Cardiac muscle cell (in vitro differentiated cells and primary cell): ENCODE results near the gene ACSF2. TPM values are rescaled to one million over a fixed set of nuclear protein-coding genes. Genes with fewer than 3 reads are reported as not detected.
A peak's percentile ranks its signal among the peaks of the same experiment; 100 is the strongest.

ENCODE experiments used
- DNase-seq, 2 donors: peaks; one replicate each; pipeline versions ENCODE4 v3.0.0 to v3.0.0-alpha.2; 2010 to 2017; ENCODE audit warnings: low read depth in 1 of 2, low spot score in 1 of 2
- H3K27ac ChIP-seq: fragments of 200-600 bp; sonication (generic); 2 replicates; pipeline ENCODE4 v1.5.1; 2016
- H3K27me3 ChIP-seq: fragments of 200-600 bp; sonication (generic); 2 replicates; pipeline ENCODE4 v1.6.0; 2016; ENCODE audit warnings: control low read depth
- H3K36me3 ChIP-seq: fragments of 200-600 bp; sonication (generic); 2 replicates; pipeline ENCODE4 v1.5.1; 2016; ENCODE audit warnings: control low read depth
- H3K4me1 ChIP-seq: fragments of 200-600 bp; sonication (generic); 2 replicates; pipeline ENCODE4 v1.8.1; 2017; ENCODE audit warnings: low read depth, mild to moderate bottlenecking, mixed run types
- H3K4me3 ChIP-seq: fragments of 200-600 bp; sonication (generic); 2 replicates; pipeline ENCODE4 v1.5.1; 2016; ENCODE audit warnings: mild to moderate bottlenecking
- H3K9me3 ChIP-seq: fragments of 200-600 bp; sonication (generic); 2 replicates; pipeline ENCODE4 v1.5.1; 2017; ENCODE audit warnings: low read depth, mild to moderate bottlenecking, control low read depth
- polyA plus RNA-seq: library from polyadenylated mRNA; unstranded; fragments of >200 nt; fragmentation: Nextera tagmentation; extraction: Ambion mirVana; gene quantifications from 2 replicates; pipeline ENCODE4 v1.2.1, GENCODE V29; 2016
- total RNA-seq: library from RNA; depleted of rRNA; stranded (reverse); fragments of >200 nt; gene quantifications from 2 replicates; pipeline ENCODE4 v1.2.3, GENCODE V29; 2016
- TF ChIP-seq, protein P1 (sequence below): IDR thresholded peaks from 2 replicates; pipeline ENCODE4 v1.5.1; 2012; ENCODE audit warnings: low read depth, mild to moderate bottlenecking, low read length

Gene ACSF2
- total and polyA plus RNA-seq, 2 experiments from 2014 or later, result 73.3 to 177 TPM

DNA sequence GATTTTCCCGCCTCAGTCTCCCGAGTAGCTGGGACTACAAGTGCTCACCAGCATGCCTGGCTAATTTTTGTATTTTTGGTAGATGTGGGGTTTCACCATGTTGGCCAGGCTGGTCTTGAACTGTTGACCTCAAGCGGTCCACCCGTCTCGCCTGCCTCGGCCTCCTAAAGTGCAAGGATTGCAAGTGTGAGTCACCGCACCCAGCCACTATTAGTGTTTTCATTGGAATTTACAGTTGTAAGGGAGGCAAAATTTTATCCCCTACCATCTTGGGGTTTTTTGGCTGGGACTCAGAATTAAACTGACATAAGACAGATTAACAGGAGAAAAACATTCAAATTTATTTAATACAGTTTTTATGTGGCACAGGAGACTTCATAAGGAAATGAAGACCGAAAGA is 69.9 kb downstream of the ACSF2 start:
- TF ChIP-seq, protein P1, sequence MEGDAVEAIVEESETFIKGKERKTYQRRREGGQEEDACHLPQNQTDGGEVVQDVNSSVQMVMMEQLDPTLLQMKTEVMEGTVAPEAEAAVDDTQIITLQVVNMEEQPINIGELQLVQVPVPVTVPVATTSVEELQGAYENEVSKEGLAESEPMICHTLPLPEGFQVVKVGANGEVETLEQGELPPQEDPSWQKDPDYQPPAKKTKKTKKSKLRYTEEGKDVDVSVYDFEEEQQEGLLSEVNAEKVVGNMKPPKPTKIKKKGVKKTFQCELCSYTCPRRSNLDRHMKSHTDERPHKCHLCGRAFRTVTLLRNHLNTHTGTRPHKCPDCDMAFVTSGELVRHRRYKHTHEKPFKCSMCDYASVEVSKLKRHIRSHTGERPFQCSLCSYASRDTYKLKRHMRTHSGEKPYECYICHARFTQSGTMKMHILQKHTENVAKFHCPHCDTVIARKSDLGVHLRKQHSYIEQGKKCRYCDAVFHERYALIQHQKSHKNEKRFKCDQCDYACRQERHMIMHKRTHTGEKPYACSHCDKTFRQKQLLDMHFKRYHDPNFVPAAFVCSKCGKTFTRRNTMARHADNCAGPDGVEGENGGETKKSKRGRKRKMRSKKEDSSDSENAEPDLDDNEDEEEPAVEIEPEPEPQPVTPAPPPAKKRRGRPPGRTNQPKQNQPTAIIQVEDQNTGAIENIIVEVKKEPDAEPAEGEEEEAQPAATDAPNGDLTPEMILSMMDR, result no peak
- DNase-seq, result peak in 1 of 2 donors; percentile 18
- Histone ChIP-seq H3K36me3 (no peaks in the 10 kb centered on the region), H3K4me3 (no peak overlapping the region), H3K27me3 (no peaks in the 10 kb centered on the region), H3K9me3 (no peaks in the 10 kb centered on the region), H3K4me1 (no peaks in the 10 kb centered on the region), H3K27ac (no peak overlapping the region)

DNA sequence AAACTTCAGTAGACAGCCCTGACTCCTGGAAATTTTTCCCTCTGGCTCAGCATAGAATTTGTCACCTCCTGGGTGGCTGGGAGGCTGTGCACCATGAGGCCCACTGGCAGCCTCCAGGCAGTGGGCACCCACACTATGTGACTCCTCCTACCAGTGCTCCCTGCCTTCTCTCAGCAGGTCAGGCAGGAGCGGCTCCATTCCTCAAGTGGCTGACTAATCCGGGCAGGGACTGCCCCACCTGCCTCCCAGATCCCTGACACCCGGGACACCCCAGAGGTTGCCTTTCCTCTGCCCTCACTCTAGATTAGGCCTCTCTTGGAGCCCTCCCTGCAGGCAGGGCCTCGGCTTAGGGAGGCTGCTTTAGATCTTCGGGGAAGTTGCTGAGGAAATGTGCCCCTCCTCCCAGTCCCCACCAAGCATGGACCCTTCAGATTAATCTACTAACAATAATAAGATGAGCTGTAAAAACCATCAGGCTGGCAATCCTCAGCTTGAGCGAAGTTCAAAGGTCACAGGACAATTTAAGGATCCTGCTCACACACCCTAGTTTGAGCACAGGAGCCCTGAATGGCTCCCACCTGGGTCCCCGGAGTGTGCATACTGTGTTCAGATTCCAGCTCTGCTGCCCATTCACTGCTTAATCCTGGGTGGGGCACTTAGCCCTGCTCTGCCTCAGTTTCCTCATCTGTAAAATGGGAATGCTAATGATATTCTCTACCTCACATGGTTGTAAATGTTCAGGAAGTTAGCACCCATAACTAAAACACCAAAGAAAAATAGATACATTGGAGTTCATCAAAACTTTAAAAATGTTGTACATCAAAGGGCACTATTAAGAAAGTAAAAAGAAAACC is 72.2 kb downstream of the ACSF2 start:
- H3K27me3 ChIP-seq, result no peaks in the 10 kb centered on the region
- TF ChIP-seq, protein P1, result no peak
- DNase-seq, result no peak
- no peak overlapping the region for H3K27ac ChIP-seq
- no peaks in the 10 kb centered on the region for H3K4me1 ChIP-seq
- H3K36me3 ChIP-seq, result no peaks in the 10 kb centered on the region
- no peak overlapping the region for H3K4me3 ChIP-seq
- H3K9me3 ChIP-seq, result no peaks in the 10 kb centered on the region

DNA sequence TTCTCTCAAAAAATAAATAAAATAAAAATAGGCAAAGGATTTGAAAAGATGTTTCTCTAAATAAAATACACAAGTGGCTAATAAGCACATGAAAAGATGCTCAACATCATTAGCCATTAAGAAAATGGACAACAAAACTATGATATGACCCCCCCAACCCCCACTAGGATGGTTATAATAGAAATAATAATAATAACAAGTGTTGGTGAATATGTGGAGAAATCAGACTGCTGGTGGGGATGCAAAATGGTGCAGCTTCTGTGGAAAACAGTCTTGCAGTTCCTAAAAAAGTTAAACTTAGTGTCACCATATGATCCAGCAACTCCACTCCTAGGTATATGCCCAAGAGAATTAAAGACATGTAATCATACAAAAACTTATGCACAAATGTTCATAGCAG is 73.3 kb downstream of the ACSF2 start:
- TF ChIP-seq, protein P1, result no peak
- H3K9me3 ChIP-seq, result no peaks in the 10 kb centered on the region
- no peaks in the 10 kb centered on the region for H3K4me1 ChIP-seq
- no peaks in the 10 kb centered on the region for H3K36me3 ChIP-seq
- H3K4me3 ChIP-seq, result no peak overlapping the region
- H3K27ac ChIP-seq, result no peak overlapping the region
- no peaks in the 10 kb centered on the region for H3K27me3 ChIP-seq
- DNase-seq, result no peak

DNA sequence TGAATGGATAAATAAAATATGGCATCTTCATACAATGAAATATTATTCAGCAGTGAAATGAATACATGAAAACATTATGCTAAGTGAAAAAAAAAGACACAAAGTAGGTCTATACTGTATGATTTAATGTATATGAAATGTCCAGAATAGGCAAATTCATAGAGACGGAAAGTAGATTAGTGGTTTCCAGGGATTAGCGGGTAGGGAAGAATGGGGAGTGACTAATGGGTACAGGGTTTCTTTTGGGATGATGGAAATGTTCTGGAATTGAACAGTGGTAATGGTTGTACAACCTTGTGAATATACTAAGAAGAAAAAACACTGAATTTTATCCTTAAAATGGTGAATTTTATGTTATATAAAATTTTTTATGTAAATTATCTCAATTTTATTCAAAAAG is 73.7 kb downstream of the ACSF2 start:
- TF ChIP-seq, protein P1, result no peak
- Histone ChIP-seq H3K27me3 (no peaks in the 10 kb centered on the region), H3K4me3 (no peak overlapping the region), H3K4me1 (no peaks in the 10 kb centered on the region), H3K36me3 (no peaks in the 10 kb centered on the region), H3K9me3 (no peaks in the 10 kb centered on the region), H3K27ac (no peak overlapping the region)
- DNase-seq, result no peak

DNA sequence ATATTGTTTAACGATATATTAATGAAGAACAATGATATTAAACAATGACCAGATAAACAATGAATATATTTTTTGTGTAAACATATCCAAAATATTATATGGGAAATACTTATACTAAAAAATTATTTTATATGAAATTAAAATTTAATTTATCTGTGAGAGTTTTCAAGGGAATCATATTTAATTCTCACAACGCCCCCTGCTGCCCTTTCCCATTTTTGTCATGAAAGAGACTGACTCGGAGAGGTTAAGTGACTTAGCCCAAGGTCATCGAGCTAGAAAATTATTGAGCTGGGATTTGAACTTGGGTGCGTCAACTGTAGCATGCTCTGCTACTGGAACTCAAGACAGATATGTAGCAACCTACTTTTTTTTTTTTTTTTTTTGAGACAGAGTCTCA is 75.0 kb downstream of the ACSF2 start:
- Histone ChIP-seq H3K36me3 (no peaks in the 10 kb centered on the region), H3K4me1 (no peaks in the 10 kb centered on the region), H3K27me3 (no peaks in the 10 kb centered on the region), H3K27ac (no peak overlapping the region), H3K9me3 (no peaks in the 10 kb centered on the region), H3K4me3 (no peak overlapping the region)
- TF ChIP-seq, protein P1, result peak; percentile 47
- DNase-seq, result peak; percentile 31 to 57
